SK-N-SH treated with all-trans-retinoic acid at 6 μM for 48 hours (cell line): ENCODE results near the gene DPCD.

Experiments
- CREB5 ChIP-seq: fragments of 250-450 bp; sonication (Bioruptor Pico); IDR thresholded peaks from 2 replicates; pipeline ENCODE4 v1.5.1; 2020; ENCODE audit warnings: low read depth, mild to moderate bottlenecking, moderate library complexity
- CSDC2 ChIP-seq: fragments of 250-450 bp; sonication (Bioruptor Pico); IDR thresholded peaks from 2 replicates; pipeline ENCODE4 v1.5.0; 2020; ENCODE audit warnings: mild to moderate bottlenecking, moderate library complexity
- CSRNP3 ChIP-seq: fragments of 250-450 bp; sonication (Bioruptor Pico); IDR thresholded peaks from 2 replicates; pipeline ENCODE4 v1.5.1; 2021; ENCODE audit warnings: mild to moderate bottlenecking, moderate library complexity
- GLIS3 ChIP-seq: fragments of 250-450 bp; sonication (Bioruptor Pico); IDR thresholded peaks from 2 replicates; pipeline ENCODE4 v1.5.0; 2020; ENCODE audit warnings: mild to moderate bottlenecking, moderate library complexity
- ISL1 ChIP-seq: fragments of 250-450 bp; sonication (Bioruptor Pico); IDR thresholded peaks from 2 replicates; pipeline ENCODE4 v2.1.2; 2022; ENCODE audit warnings: mild to moderate bottlenecking, moderate library complexity
- OSR1 ChIP-seq: fragments of 250-450 bp; sonication (Bioruptor Pico); IDR thresholded peaks from 2 replicates; pipeline ENCODE4 v1.8.0; 2022; ENCODE audit warnings: moderate library complexity, mild to moderate bottlenecking, inconsistent platforms
- POU6F1 ChIP-seq: fragments of 250-450 bp; sonication (Bioruptor Pico); IDR thresholded peaks from 2 replicates; pipeline ENCODE4 v1.8.0; 2021; ENCODE audit warnings: low read depth, mild to moderate bottlenecking, moderate library complexity, borderline replicate concordance
- PPARA ChIP-seq: fragments of 250-450 bp; sonication (Bioruptor Pico); IDR thresholded peaks from 2 replicates; pipeline ENCODE4 v1.5.0; 2020; ENCODE audit warnings: mild to moderate bottlenecking, borderline replicate concordance
- RARB ChIP-seq: fragments of 250-450 bp; sonication (Bioruptor Pico); IDR thresholded peaks from 2 replicates; pipeline ENCODE4 v1.8.0; 2021; ENCODE audit warnings: mild to moderate bottlenecking, moderate library complexity
- ZFP3 ChIP-seq: fragments of 250-450 bp; sonication (Bioruptor Pico); IDR thresholded peaks from 2 replicates; pipeline ENCODE4 v1.5.0; 2020; ENCODE audit warnings: mild to moderate bottlenecking, moderate library complexity
- ZNF70 ChIP-seq: fragments of 450-650 bp; formaldehyde crosslinking; IDR thresholded peaks from 2 replicates; pipeline ENCODE4 v1.5.0; 2020; ENCODE audit warnings: mild to moderate bottlenecking, moderate library complexity
- ZNF8 ChIP-seq: fragments of 450-650 bp; formaldehyde crosslinking; IDR thresholded peaks from 2 replicates; pipeline ENCODE4 v1.5.0; 2020; ENCODE audit warnings: mild to moderate bottlenecking, moderate library complexity

- TF ChIP-seq POU6F1 (no peak), ZNF70 (no peak), ISL1 (no peak), GLIS3 (CRISPR knock-in tag) (no peak), ZNF8 (CRISPR knock-in tag) (no peak), PPARA (CRISPR knock-in tag) (no peak), RARB (CRISPR knock-in tag) (no peak), CREB5 (no peak), CSDC2 (no peak), OSR1 (no peak), CSRNP3 (CRISPR knock-in tag) (no peak), ZFP3 (no peak)
Observed at GRCh38 chr10:101644002-101644401, 55.9 kb downstream of the DPCD start.
